IPS-NIHi7 (cell line): ENCODE measurements around the gene ADORA3.

Source experiments
- DNase-seq: peaks from one replicate; pipeline ENCODE4 v3.0.0; 2012; ENCODE audit warnings: mixed read lengths; ENCODE audit errors: extremely low spot score

ADORA3 gene

GRCh38 chr1:111507411-111508201 lies 4.2 kb upstream of the ADORA3 start:
- peak; percentile 78 for DNase-seq

GRCh38 chr1:111506561-111506960 lies 3.1 kb upstream of the ADORA3 start:
- DNase-seq, result no peak

- DNase-seq, result no peak
Observed at GRCh38 chr1:111505641-111506119, 2.2 kb upstream of the ADORA3 start.

GRCh38 chr1:111504097-111504496 lies 664 bp upstream of the ADORA3 start:
- DNase-seq, result no peak

- no peak for DNase-seq
Observed at GRCh38 chr1:111501645-111502044, 1.8 kb downstream of the ADORA3 start.

- no peak for DNase-seq
Observed at GRCh38 chr1:111499026-111499785, 4.2 kb downstream of the ADORA3 start.

- DNase-seq, result no peak
Observed at GRCh38 chr1:111497592-111497991, 5.8 kb downstream of the ADORA3 start.

- DNase-seq, result no peak
Observed at GRCh38 chr1:111496398-111496797, 7.0 kb downstream of the ADORA3 start.

- no peak for DNase-seq
Observed at GRCh38 chr1:111491070-111491469, 12.4 kb downstream of the ADORA3 start.

GRCh38 chr1:111490220-111490619 lies 13.2 kb downstream of the ADORA3 start:
- DNase-seq, result no peak

- DNase-seq, result no peak
Observed at GRCh38 chr1:111489604-111490003, 13.8 kb downstream of the ADORA3 start.

- no peak for DNase-seq
Observed at GRCh38 chr1:111488669-111489068, 14.8 kb downstream of the ADORA3 start.

GRCh38 chr1:111487133-111487532 lies 16.3 kb downstream of the ADORA3 start:
- DNase-seq, result no peak

- DNase-seq, result no peak
Observed at GRCh38 chr1:111486431-111486830, 17.0 kb downstream of the ADORA3 start.

GRCh38 chr1:111484391-111485026 lies 18.9 kb downstream of the ADORA3 start:
- DNase-seq, result no peak

- DNase-seq, result no peak
Observed at GRCh38 chr1:111483876-111484275, 19.6 kb downstream of the ADORA3 start.

GRCh38 chr1:111483166-111483565 lies 20.3 kb downstream of the ADORA3 start:
- DNase-seq, result no peak

- DNase-seq, result peak; percentile 92
Observed at GRCh38 chr1:111481387-111482221, 21.8 kb downstream of the ADORA3 start.

GRCh38 chr1:111480674-111481073 lies 22.8 kb downstream of the ADORA3 start:
- DNase-seq, result no peak

- DNase-seq, result no peak
Observed at GRCh38 chr1:111476761-111477309, 26.6 kb downstream of the ADORA3 start.

GRCh38 chr1:111476214-111476613 lies 27.2 kb downstream of the ADORA3 start:
- no peak for DNase-seq
